Cardiac muscle cell (in vitro differentiated cells and primary cell): Measurements from ENCODE around the gene ZW10. TPM values are rescaled to one million over a fixed set of nuclear protein-coding genes. Genes with fewer than 3 reads are reported as not detected.

Experiments used
- DNase-seq, 2 donors: peaks; one replicate each; pipeline versions ENCODE4 v3.0.0 to v3.0.0-alpha.2; 2010 to 2017; ENCODE audit warnings: low read depth in 1 of 2, low spot score in 1 of 2
- H3K27ac ChIP-seq: fragments of 200-600 bp; sonication (generic); 2 replicates; pipeline ENCODE4 v1.5.1; 2016
- H3K27me3 ChIP-seq: fragments of 200-600 bp; sonication (generic); 2 replicates; pipeline ENCODE4 v1.6.0; 2016; ENCODE audit warnings: control low read depth
- H3K36me3 ChIP-seq: fragments of 200-600 bp; sonication (generic); 2 replicates; pipeline ENCODE4 v1.5.1; 2016; ENCODE audit warnings: control low read depth
- H3K4me1 ChIP-seq: fragments of 200-600 bp; sonication (generic); 2 replicates; pipeline ENCODE4 v1.8.1; 2017; ENCODE audit warnings: low read depth, mild to moderate bottlenecking, mixed run types
- H3K4me3 ChIP-seq: fragments of 200-600 bp; sonication (generic); 2 replicates; pipeline ENCODE4 v1.5.1; 2016; ENCODE audit warnings: mild to moderate bottlenecking
- H3K9me3 ChIP-seq: fragments of 200-600 bp; sonication (generic); 2 replicates; pipeline ENCODE4 v1.5.1; 2017; ENCODE audit warnings: low read depth, mild to moderate bottlenecking, control low read depth
- CTCF ChIP-seq: IDR thresholded peaks from 2 replicates; pipeline ENCODE4 v1.5.1; 2012; ENCODE audit warnings: low read depth, mild to moderate bottlenecking, low read length
- polyA plus RNA-seq: library from polyadenylated mRNA; unstranded; fragments of >200 nt; fragmentation: Nextera tagmentation; extraction: Ambion mirVana; gene quantifications from 2 replicates; pipeline ENCODE4 v1.2.1, GENCODE V29; 2016
- total RNA-seq: library from RNA; depleted of rRNA; stranded (reverse); fragments of >200 nt; gene quantifications from 2 replicates; pipeline ENCODE4 v1.2.3, GENCODE V29; 2016

Gene ZW10
- 9.3 and 10.2 TPM in 2 replicates for total RNA-seq
- 13.4 and 14.7 TPM in 2 replicates for polyA plus RNA-seq

- H3K9me3 ChIP-seq, result no peaks in the 10 kb centered on the region
- H3K4me3 ChIP-seq, result peak within 1 kb of the TSS; percentile 93
- peak; percentile 98 to 99 for DNase-seq
- peaks cover 9% of the 10 kb centered on the region for H3K4me1 ChIP-seq
- H3K27ac ChIP-seq, result peak within 1 kb of the TSS; percentile 74
- H3K36me3 ChIP-seq, result peaks cover 5% of the 10 kb centered on the region
- peaks cover 11% of the 10 kb centered on the region for H3K27me3 ChIP-seq
- peak; percentile 81 for TF ChIP-seq CTCF
Measured at GRCh38 chr11:113773416-113774173, at the start of gene ZW10. ZW10 (minus strand) TSS chr11:113773692; CDS start chr11:113773666, 26 bp downstream.

- no peak overlapping the region for H3K27ac ChIP-seq
- H3K4me3 ChIP-seq, result no peak overlapping the region
- no peaks in the 10 kb centered on the region for H3K9me3 ChIP-seq
- H3K27me3 ChIP-seq, result no peaks in the 10 kb centered on the region
- peak in 1 of 2 donors; percentile 3 for DNase-seq
- no peak for TF ChIP-seq CTCF
- H3K4me1 ChIP-seq, result no peaks in the 10 kb centered on the region
- peaks cover 65% of the 10 kb centered on the region for H3K36me3 ChIP-seq
Measured at GRCh38 chr11:113818426-113818825, 44.9 kb upstream of the ZW10 start.

GRCh38 chr11:113817626-113818025 is 44.1 kb upstream of the ZW10 start:
- H3K4me3 ChIP-seq, result no peak overlapping the region
- TF ChIP-seq CTCF, result no peak
- H3K27ac ChIP-seq, result peak overlapping the region; percentile 35
- peaks cover 65% of the 10 kb centered on the region for H3K36me3 ChIP-seq
- no peaks in the 10 kb centered on the region for H3K9me3 ChIP-seq
- no peak for DNase-seq
- H3K27me3 ChIP-seq, result no peaks in the 10 kb centered on the region
- H3K4me1 ChIP-seq, result peaks cover 3% of the 10 kb centered on the region

GRCh38 chr11:113817162-113817561 is 43.7 kb upstream of the ZW10 start:
- no peak for TF ChIP-seq CTCF
- peaks cover 66% of the 10 kb centered on the region for H3K36me3 ChIP-seq

GRCh38 chr11:113814181-113814580 is 40.7 kb upstream of the ZW10 start:
- Histone ChIP-seq H3K4me3 (no peak overlapping the region), H3K4me1 (peaks cover 5% of the 10 kb centered on the region), H3K27me3 (no peaks in the 10 kb centered on the region), H3K9me3 (no peaks in the 10 kb centered on the region), H3K36me3 (peaks cover 79% of the 10 kb centered on the region), H3K27ac (peak overlapping the region; percentile 52)
- TF ChIP-seq CTCF, result no peak
- no peak for DNase-seq

More at GRCh38 chr11:113817162-113817561, 43.7 kb upstream of the ZW10 start:
- Histone ChIP-seq H3K4me3 (no peak overlapping the region), H3K4me1 (peaks cover 5% of the 10 kb centered on the region), H3K27me3 (no peaks in the 10 kb centered on the region), H3K9me3 (no peaks in the 10 kb centered on the region), H3K27ac (peak overlapping the region; percentile 35)
- no peak for DNase-seq
